ENCODE results near the gene PYCARD. TPM values are rescaled to one million over a fixed set of nuclear protein-coding genes. Genes with fewer than 3 reads are reported as not detected.

PYCARD gene
- total RNA-seq, 1 experiment from 2014 or later, result 37.5 TPM

- Histone ChIP-seq H3K9ac (ENCODE audit: extremely low read depth, insufficient read length, low read length) (no peak overlapping the region), H3K14ac (ENCODE audit: insufficient read depth, low read length) (no peak overlapping the region), H2AFZ (ENCODE audit: low read length) (no peak overlapping the region), H3K27ac (ENCODE audit: insufficient read length, low read depth, low read length) (no peak overlapping the region), H3K27me3 (ENCODE audit: insufficient read depth, low read length) (no peaks in the 10 kb centered on the region), H3K4me1 (ENCODE audit: insufficient read depth, low read length) (no peaks in the 10 kb centered on the region), H3K23me2 (ENCODE audit: insufficient read length, low read depth, low read length, poor library complexity, severe bottlenecking) (no peaks in the 10 kb centered on the region), H4K5ac (ENCODE audit: insufficient read length, low read depth, low read length) (no peak overlapping the region), H3K56ac (ENCODE audit: insufficient read length, low read depth, low read length) (no peak overlapping the region), H3K4ac (ENCODE audit: low read depth, low read length) (no peak overlapping the region), H4K20me1 (ENCODE audit: control insufficient read depth, insufficient read depth, insufficient read length) (no peaks in the 10 kb centered on the region), H3K4me2 (ENCODE audit: insufficient read depth, insufficient read length, low read length) (no peak overlapping the region), H3K23ac (ENCODE audit: insufficient read length, low read depth, low read length) (no peak overlapping the region), H2BK20ac (ENCODE audit: low read depth, low read length, poor library complexity, severe bottlenecking) (no peak overlapping the region), H2BK15ac (ENCODE audit: low read depth, low read length) (no peak overlapping the region), H2AK5ac (ENCODE audit: insufficient read length, low read length) (no peak overlapping the region), H4K91ac (ENCODE audit: insufficient read length, low read depth, low read length) (no peak overlapping the region), H3K18ac (ENCODE audit: insufficient read length, low read depth, low read length) (no peak overlapping the region), H2BK5ac (ENCODE audit: insufficient read length, low read length) (no peak overlapping the region), H3K79me1 (ENCODE audit: insufficient read depth, low read depth, low read length, poor library complexity, severe bottlenecking) (no peaks in the 10 kb centered on the region), H3K9me3 (ENCODE audit: control insufficient read depth, low read depth, low read length) (no peaks in the 10 kb centered on the region), H2BK120ac (ENCODE audit: low read depth, low read length, poor library complexity, severe bottlenecking) (no peak overlapping the region), H2BK12ac (ENCODE audit: insufficient read length, low read depth, low read length) (no peak overlapping the region), H3T11ph (ENCODE audit: low read length) (no peak overlapping the region), H4K8ac (replicated peaks; ENCODE audit: insufficient read length, low read depth, low read length) (no peak overlapping the region), H3K79me2 (ENCODE audit: insufficient read depth, low read length) (0 out of 2 replicates have a peak, but pooled peaks cover 2% of the 10 kb centered on the region)
- no peaks in the 10 kb centered on the region for H3K9me3 Mint-ChIP-seq
- no CpG with 5 or more reads among the region's 16 CpGs for WGBS (ENCODE audit: extremely low coverage, insufficient read length, low lambda C conversion rate)
- no peaks in the 10 kb centered on the region; a peak in 1 of 4 replicates for H3K4me1 Mint-ChIP-seq
- TF ChIP-seq, protein P1, sequence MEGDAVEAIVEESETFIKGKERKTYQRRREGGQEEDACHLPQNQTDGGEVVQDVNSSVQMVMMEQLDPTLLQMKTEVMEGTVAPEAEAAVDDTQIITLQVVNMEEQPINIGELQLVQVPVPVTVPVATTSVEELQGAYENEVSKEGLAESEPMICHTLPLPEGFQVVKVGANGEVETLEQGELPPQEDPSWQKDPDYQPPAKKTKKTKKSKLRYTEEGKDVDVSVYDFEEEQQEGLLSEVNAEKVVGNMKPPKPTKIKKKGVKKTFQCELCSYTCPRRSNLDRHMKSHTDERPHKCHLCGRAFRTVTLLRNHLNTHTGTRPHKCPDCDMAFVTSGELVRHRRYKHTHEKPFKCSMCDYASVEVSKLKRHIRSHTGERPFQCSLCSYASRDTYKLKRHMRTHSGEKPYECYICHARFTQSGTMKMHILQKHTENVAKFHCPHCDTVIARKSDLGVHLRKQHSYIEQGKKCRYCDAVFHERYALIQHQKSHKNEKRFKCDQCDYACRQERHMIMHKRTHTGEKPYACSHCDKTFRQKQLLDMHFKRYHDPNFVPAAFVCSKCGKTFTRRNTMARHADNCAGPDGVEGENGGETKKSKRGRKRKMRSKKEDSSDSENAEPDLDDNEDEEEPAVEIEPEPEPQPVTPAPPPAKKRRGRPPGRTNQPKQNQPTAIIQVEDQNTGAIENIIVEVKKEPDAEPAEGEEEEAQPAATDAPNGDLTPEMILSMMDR (conservative IDR thresholded peaks at IDR 0.05), result no peak
- peaks cover 72 to 91% (median 88%) of the 10 kb centered on the region in 3 experiments for H3K36me3 Mint-ChIP-seq (ENCODE audit: insufficient read depth in 1 of 3, low read depth in 3 of 3)
- no peaks in the 10 kb centered on the region for H3K27me3 Mint-ChIP-seq (ENCODE audit: low read depth)
- no peak for DNase-seq
- no peak overlapping the region for H3K4me3 Mint-ChIP-seq
- peak overlapping the region in 2 of 3 experiments; percentile 32 to 75; a peak in 2 of 7 replicates for H3K27ac Mint-ChIP-seq
Observed at GRCh38 chr16:31192856-31193642, 9.5 kb downstream of the PYCARD start.

All from H9 (cell line).